NCI-H2196 (cell line): ENCODE data around the gene MAGEE2.
"Not testable (repeated sequence)": the region's sequence is repeated elsewhere in the genome, so short reads cannot be mapped to it uniquely, and the experiment has no call there.

Experiments used
- DNase-seq: peaks from one replicate; lab custom pipeline; 2025; ENCODE audit not compliant: unreplicated experiment; lab: John Stamatoyannopoulos, UW

The MAGEE2 gene

GRCh38 chrX:75784680-75785491 is at the start of gene MAGEE2:
MAGEE2 (minus strand) TSS chrX:75785254; CDS start chrX:75785051, 203 bp downstream.
- no peak for DNase-seq

DNA sequence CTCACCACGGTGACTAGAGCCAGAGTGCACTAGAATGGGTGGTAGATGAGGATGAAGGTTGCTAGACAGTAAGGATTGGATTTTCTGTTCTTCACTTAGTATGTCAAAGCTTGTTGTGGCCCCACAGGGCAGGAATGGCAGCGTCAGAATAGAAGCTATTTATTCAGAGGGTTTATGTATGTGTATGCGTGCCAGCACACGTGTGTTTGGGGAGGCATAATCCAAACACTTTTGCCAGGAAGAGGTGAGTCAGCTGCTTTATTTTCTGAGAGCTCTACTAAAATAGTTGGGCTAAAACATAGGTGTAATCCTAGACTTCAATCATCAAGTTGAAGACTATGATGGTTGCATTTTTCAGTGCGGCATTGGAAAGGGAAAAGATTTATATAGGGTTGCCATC is 1.2 kb upstream of the MAGEE2 start:
- no peak for DNase-seq

GRCh38 chrX:75781611-75782010 is 3.4 kb downstream of the MAGEE2 start:
- no peak for DNase-seq

DNA sequence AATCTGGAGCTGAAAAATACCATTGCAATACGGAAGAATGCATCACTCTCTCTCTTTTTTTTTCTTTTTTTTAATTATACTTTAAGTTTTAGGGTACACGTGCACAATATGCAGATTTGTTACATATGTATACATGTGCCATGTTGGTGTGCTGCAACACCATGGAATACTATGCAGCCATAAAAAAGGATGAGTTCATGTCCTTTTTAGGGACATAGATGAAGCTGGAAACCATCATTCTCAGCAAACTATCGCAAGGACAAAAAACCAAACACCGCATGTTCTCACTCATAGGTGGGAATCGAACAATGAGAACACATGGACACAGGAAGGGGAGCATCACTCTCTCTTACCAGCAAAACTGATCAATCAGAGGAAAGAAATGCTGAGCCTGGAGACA is 17.0 kb downstream of the MAGEE2 start:
- DNase-seq, result not testable (repeated sequence)

GRCh38 chrX:75748431-75748830 is 36.6 kb downstream of the MAGEE2 start:
- no peak for DNase-seq

DNA sequence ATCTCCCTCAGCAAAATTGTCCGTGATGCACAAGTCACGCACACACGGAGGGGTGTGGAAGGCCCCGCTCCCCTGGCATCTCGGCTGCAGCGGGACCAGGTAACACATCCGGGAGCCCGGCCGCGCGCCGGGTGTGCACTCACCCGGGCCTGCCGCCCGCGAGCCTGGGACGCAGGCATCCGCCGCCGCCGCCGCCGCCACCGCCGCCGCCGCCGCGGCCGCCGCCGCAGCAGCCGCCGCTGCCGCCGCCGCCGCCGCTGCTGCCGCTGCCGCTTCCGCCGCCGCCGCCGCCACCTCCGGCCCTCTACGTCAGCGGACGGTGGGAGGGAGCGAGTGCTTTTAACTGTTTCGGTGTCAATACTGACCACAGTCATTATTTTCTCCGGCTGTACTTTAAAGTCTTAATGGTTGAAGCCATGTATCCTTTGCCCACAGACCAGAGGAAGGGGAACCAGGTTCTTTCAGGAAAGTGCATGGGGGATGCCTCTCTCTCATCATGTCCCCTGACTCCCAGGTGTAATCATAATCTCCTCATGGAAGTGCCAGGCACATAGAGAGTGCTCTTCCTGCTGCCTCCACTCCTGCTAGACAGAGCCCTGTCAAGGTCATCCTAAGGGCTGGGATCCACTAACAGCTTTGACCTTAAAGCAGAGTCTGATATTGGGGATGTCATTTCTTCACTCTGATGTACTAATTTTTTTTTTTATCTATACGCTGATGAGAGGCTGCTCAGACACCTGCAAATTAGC is 38.0 kb downstream of the MAGEE2 start:
- peak; percentile 27 for DNase-seq
